ENCODE measurements around the gene NOL4L.

The NOL4L gene

DNA sequence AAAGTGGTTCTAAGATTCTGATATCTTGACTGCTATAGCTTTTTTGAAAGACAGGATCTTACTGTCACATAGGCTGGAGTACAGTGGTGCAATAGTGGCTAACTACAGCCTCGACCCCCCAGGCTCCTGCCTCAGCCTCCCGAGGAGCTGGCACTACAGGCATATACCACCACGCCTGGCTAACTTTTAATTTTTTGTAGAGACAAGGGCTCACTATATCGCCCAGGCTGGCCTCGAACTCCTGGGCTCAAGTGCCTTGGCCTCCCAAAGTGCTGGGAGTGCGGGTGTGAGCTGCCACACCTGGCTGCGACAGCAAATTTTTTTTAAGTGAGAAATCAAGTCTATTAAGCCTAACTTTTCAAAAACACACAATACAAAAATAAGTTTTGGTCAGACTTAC, 106.6 kb downstream of the NOL4L start:
- ATAC-seq, result no peak
- TF ChIP-seq TCF4 (CRISPR knock-in tag; IDR thresholded peaks at IDR 0.05; ENCODE audit: borderline replicate concordance), result no peak
- TF ChIP-seq GLIS3 (CRISPR knock-in tag; IDR thresholded peaks at IDR 0.05), result no peak
- TF ChIP-seq CSRNP3 (CRISPR knock-in tag; IDR thresholded peaks at IDR 0.05), result no peak
- TF ChIP-seq CSDC2 (CRISPR knock-in tag; IDR thresholded peaks at IDR 0.05), result no peak
- no peak for TF ChIP-seq PPARA (CRISPR knock-in tag; IDR thresholded peaks at IDR 0.05; ENCODE audit: borderline replicate concordance)
- no peak for TF ChIP-seq ZFP3 (CRISPR knock-in tag; IDR thresholded peaks at IDR 0.05)
- no peak for TF ChIP-seq POU6F1 (CRISPR knock-in tag; IDR thresholded peaks at IDR 0.05; ENCODE audit: borderline replicate concordance, low read depth)
- TF ChIP-seq, protein P1, sequence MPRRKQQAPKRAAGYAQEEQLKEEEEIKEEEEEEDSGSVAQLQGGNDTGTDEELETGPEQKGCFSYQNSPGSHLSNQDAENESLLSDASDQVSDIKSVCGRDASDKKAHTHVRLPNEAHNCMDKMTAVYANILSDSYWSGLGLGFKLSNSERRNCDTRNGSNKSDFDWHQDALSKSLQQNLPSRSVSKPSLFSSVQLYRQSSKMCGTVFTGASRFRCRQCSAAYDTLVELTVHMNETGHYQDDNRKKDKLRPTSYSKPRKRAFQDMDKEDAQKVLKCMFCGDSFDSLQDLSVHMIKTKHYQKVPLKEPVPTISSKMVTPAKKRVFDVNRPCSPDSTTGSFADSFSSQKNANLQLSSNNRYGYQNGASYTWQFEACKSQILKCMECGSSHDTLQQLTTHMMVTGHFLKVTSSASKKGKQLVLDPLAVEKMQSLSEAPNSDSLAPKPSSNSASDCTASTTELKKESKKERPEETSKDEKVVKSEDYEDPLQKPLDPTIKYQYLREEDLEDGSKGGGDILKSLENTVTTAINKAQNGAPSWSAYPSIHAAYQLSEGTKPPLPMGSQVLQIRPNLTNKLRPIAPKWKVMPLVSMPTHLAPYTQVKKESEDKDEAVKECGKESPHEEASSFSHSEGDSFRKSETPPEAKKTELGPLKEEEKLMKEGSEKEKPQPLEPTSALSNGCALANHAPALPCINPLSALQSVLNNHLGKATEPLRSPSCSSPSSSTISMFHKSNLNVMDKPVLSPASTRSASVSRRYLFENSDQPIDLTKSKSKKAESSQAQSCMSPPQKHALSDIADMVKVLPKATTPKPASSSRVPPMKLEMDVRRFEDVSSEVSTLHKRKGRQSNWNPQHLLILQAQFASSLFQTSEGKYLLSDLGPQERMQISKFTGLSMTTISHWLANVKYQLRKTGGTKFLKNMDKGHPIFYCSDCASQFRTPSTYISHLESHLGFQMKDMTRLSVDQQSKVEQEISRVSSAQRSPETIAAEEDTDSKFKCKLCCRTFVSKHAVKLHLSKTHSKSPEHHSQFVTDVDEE (CRISPR knock-in tag; IDR thresholded peaks at IDR 0.05), result no peak
- no peak for TF ChIP-seq RARB (CRISPR knock-in tag; IDR thresholded peaks at IDR 0.05)
- TF ChIP-seq SNAI2 (CRISPR knock-in tag; IDR thresholded peaks at IDR 0.05), result no peak
- TF ChIP-seq ZNF565 (CRISPR knock-in tag; conservative IDR thresholded peaks at IDR 0.05; ENCODE audit: low read depth), result no peak
- TF ChIP-seq ARNTL (CRISPR knock-in tag; IDR thresholded peaks at IDR 0.05; ENCODE audit: borderline replicate concordance, low read depth), result no peak
- no peak for TF ChIP-seq CREB5 (CRISPR knock-in tag; IDR thresholded peaks at IDR 0.05; ENCODE audit: low read depth)
- TF ChIP-seq ZFP30 (CRISPR knock-in tag; IDR thresholded peaks at IDR 0.05), result no peak
- TF ChIP-seq ZNF8 (CRISPR knock-in tag; IDR thresholded peaks at IDR 0.05), result no peak
- TF ChIP-seq ZNF70 (CRISPR knock-in tag; IDR thresholded peaks at IDR 0.05), result no peak
- no peak for TF ChIP-seq ISL1 (CRISPR knock-in tag; IDR thresholded peaks at IDR 0.05)
- no peak for TF ChIP-seq ZC3H10 (CRISPR knock-in tag; IDR thresholded peaks at IDR 0.05)

DNA sequence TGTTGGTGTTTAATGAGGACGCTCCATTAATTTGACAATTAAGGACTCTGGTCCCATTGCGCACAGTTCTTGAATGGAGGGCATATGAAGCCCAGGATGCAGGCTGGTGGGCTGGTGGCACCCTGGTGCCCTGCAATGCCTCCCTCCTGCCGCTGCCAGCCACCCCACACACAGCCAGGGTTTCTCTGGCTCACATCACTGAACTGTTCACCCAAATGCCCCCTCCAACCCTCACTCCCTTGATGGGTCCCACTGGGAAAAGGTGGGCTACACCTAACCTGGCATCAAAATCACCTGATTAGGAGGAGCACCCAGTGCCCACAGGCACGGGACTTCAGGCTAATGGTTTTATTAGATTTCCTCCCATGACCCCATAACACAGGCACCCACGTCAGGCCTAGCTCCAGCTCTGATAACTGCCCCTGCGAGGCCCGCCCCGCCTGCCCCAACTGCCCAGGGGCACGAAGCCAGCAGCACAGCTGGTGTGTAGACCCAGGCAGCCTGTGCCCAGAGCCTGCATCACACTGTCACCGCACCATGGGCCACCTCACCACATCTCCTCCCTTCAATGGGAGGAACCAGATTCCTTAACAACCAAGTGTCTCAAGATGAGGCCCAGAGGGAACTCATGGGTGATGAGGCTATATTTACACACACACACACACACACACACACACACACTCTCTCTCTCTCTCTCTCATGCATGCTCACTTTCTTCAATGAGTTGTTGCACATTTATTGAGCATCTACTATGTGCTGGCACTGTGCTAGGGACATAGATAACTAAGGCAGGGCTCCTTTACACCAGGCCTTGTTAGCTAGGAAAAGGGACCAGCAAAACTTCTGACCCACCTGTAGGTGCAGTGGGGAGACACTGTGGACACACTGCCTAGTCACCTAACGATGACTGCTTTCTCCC, 107.3 kb downstream of the NOL4L start:
- no peak for ATAC-seq
- TF ChIP-seq POU6F1 (CRISPR knock-in tag; IDR thresholded peaks at IDR 0.05; ENCODE audit: borderline replicate concordance, low read depth), result no peak
- no peak for TF ChIP-seq CREB5 (CRISPR knock-in tag; IDR thresholded peaks at IDR 0.05; ENCODE audit: low read depth)
- no peak for TF ChIP-seq PPARA (CRISPR knock-in tag; IDR thresholded peaks at IDR 0.05; ENCODE audit: borderline replicate concordance)
- no peak for TF ChIP-seq SNAI2 (CRISPR knock-in tag; IDR thresholded peaks at IDR 0.05)
- no peak for TF ChIP-seq TOX (CRISPR knock-in tag; IDR thresholded peaks at IDR 0.05; ENCODE audit: borderline replicate concordance)
- no peak for TF ChIP-seq ZNF70 (CRISPR knock-in tag; IDR thresholded peaks at IDR 0.05)
- TF ChIP-seq TCF4 (CRISPR knock-in tag; IDR thresholded peaks at IDR 0.05; ENCODE audit: borderline replicate concordance), result no peak
- no peak for TF ChIP-seq ISL1 (CRISPR knock-in tag; IDR thresholded peaks at IDR 0.05)
- no peak for TF ChIP-seq ZNF565 (CRISPR knock-in tag; conservative IDR thresholded peaks at IDR 0.05; ENCODE audit: low read depth)
- TF ChIP-seq, protein P1 (CRISPR knock-in tag; IDR thresholded peaks at IDR 0.05), result no peak
- no peak for TF ChIP-seq RARB (CRISPR knock-in tag; IDR thresholded peaks at IDR 0.05)
- no peak for TF ChIP-seq CSDC2 (CRISPR knock-in tag; IDR thresholded peaks at IDR 0.05)
- no peak for TF ChIP-seq ARNTL (CRISPR knock-in tag; IDR thresholded peaks at IDR 0.05; ENCODE audit: borderline replicate concordance, low read depth)
- no peak for TF ChIP-seq ESRRG (CRISPR knock-in tag; IDR thresholded peaks at IDR 0.05)
- no peak for TF ChIP-seq GLIS3 (CRISPR knock-in tag; IDR thresholded peaks at IDR 0.05)
- TF ChIP-seq OSR1 (CRISPR knock-in tag; IDR thresholded peaks at IDR 0.05), result no peak
- TF ChIP-seq ZNF8 (CRISPR knock-in tag; IDR thresholded peaks at IDR 0.05), result no peak
- TF ChIP-seq BACH2 (CRISPR knock-in tag; IDR thresholded peaks at IDR 0.05; ENCODE audit: borderline replicate concordance), result no peak

Measured in SK-N-SH treated with all-trans-retinoic acid at 6 μM for 48 hours (cell line).